Keratinocyte (primary cell): ENCODE results near the gene ALDH4A1.

Experiments used
- CTCF ChIP-seq, 3 experiments: IDR thresholded peaks in 1 of 3; conservative IDR thresholded peaks in 1 of 3; optimal IDR thresholded peaks in 1 of 3; 2 replicates in 2 of 3; 3 replicates in 1 of 3; pipeline versions ENCODE3 to v1.5.1; 2011; ENCODE audit warnings: low read length in 3 of 3, mild to moderate bottlenecking in 3 of 3, moderate library complexity in 2 of 3, control low read depth in 1 of 3, inconsistent platforms in 1 of 3; ENCODE audit not compliant: insufficient read depth in 2 of 3; ENCODE audit errors: extremely low read depth in 1 of 3
- EZH2 ChIP-seq: IDR thresholded peaks from one replicate; pipeline ENCODE4 v1.6.1; 2012; ENCODE audit warnings: inconsistent platforms, mild to moderate bottlenecking, low read length, moderate library complexity

- TF ChIP-seq CTCF (optimal IDR thresholded peaks at IDR 0.05 in 1 of 3, IDR thresholded peaks at IDR 0.05 in 1 of 3, conservative IDR thresholded peaks at IDR 0.05 in 1 of 3; ENCODE audit: extremely low read depth in 1 of 3, insufficient read depth in 2 of 3, low read length in 3 of 3) (no peak), EZH2 (no peak)
Observed at GRCh38 chr1:18923756-18924211, 21.4 kb upstream of the ALDH4A1 start.
